ENCODE measurements around the gene NOS1AP. TPM values are rescaled to one million over a fixed set of nuclear protein-coding genes. Genes with fewer than 3 reads are reported as not detected.

NOS1AP gene
- total RNA-seq, 1 experiment from 2014 or later, result 14.7 TPM

GRCh38 chr1:162302306-162303003 lies 233.0 kb downstream of the NOS1AP start (continued):
- no peak for TF ChIP-seq E2F5 (CRISPR knock-in tag; IDR thresholded peaks at IDR 0.05)

GRCh38 chr1:162303004-162303344 lies 233.5 kb downstream of the NOS1AP start:
- no peak overlapping the region for H3K4me3 Mint-ChIP-seq
- H3K27ac Mint-ChIP-seq, result no peak overlapping the region
- CTCF ChIA-PET, result no interaction called here
- peaks cover 19% of the 10 kb centered on the region for H3K4me1 Mint-ChIP-seq
- H3K27me3 Mint-ChIP-seq (ENCODE audit: low read depth), result no peaks in the 10 kb centered on the region
- peaks cover 10% of the 10 kb centered on the region for H3K9me3 Mint-ChIP-seq
- no peaks in the 10 kb centered on the region; the same call in none of the 2 replicates for H3K36me3 Mint-ChIP-seq
- no peak for DNase-seq (ENCODE audit: low spot score)
- no peak for TF ChIP-seq E2F5 (CRISPR knock-in tag; IDR thresholded peaks at IDR 0.05)
- TF ChIP-seq CTCF (IDR thresholded peaks at IDR 0.05), result no peak
- TF ChIP-seq MXD4 (CRISPR knock-in tag; IDR thresholded peaks at IDR 0.05; ENCODE audit: borderline replicate concordance), result no peak
- TF ChIP-seq TEAD1 (CRISPR knock-in tag; IDR thresholded peaks at IDR 0.05), result no peak
- TF ChIP-seq ZNF121 (CRISPR knock-in tag; IDR thresholded peaks at IDR 0.05), result no peak
- TF ChIP-seq ATF2 (CRISPR knock-in tag; IDR thresholded peaks at IDR 0.05; ENCODE audit: borderline replicate concordance, low read depth), result no peak
- TF ChIP-seq SMAD3 (CRISPR knock-in tag; IDR thresholded peaks at IDR 0.05; ENCODE audit: borderline replicate concordance), result no peak
- TF ChIP-seq SMAD4 (CRISPR knock-in tag; IDR thresholded peaks at IDR 0.05), result no peak
- TF ChIP-seq GRHL2 (CRISPR knock-in tag; IDR thresholded peaks at IDR 0.05; ENCODE audit: insufficient replicate concordance, severe bottlenecking), result no peak
- no peak for TF ChIP-seq ZNF219 (CRISPR knock-in tag; IDR thresholded peaks at IDR 0.05; ENCODE audit: borderline replicate concordance)
- TF ChIP-seq TP53 (CRISPR knock-in tag; IDR thresholded peaks at IDR 0.05), result no peak
- no peak for TF ChIP-seq FOXK1 (CRISPR knock-in tag; IDR thresholded peaks at IDR 0.05)
- no peak for TF ChIP-seq KAT7 (CRISPR knock-in tag; IDR thresholded peaks at IDR 0.05; ENCODE audit: borderline replicate concordance)
- no peak for TF ChIP-seq OVOL2 (CRISPR knock-in tag; IDR thresholded peaks at IDR 0.05; ENCODE audit: borderline replicate concordance)
- no peak for TF ChIP-seq FOXP1 (CRISPR knock-in tag; IDR thresholded peaks at IDR 0.05; ENCODE audit: borderline replicate concordance)
- no peak for TF ChIP-seq CREM (CRISPR knock-in tag; IDR thresholded peaks at IDR 0.05)
- no peak for ATAC-seq
- POLR2A ChIA-PET, result no interaction called here

GRCh38 chr1:162304736-162305135 lies 235.2 kb downstream of the NOS1AP start:
- DNase-seq (ENCODE audit: low spot score), result no peak
- ChIA-PET CTCF (no interaction called here), POLR2A (no interaction called here)
- Mint-ChIP-seq H3K9me3 (peaks cover 14% of the 10 kb centered on the region), H3K27me3 (ENCODE audit: low read depth) (no peaks in the 10 kb centered on the region), H3K36me3 (no peaks in the 10 kb centered on the region; the same call in none of the 2 replicates), H3K27ac (no peak overlapping the region), H3K4me1 (peaks cover 26% of the 10 kb centered on the region), H3K4me3 (no peak overlapping the region)
- no peak for ATAC-seq
- no peak for TF ChIP-seq SMAD3 (CRISPR knock-in tag; IDR thresholded peaks at IDR 0.05; ENCODE audit: borderline replicate concordance)
- TF ChIP-seq ZNF671 (CRISPR knock-in tag; IDR thresholded peaks at IDR 0.05), result no peak
- TF ChIP-seq TEAD4 (CRISPR knock-in tag; IDR thresholded peaks at IDR 0.05), result no peak
- TF ChIP-seq JAZF1 (CRISPR knock-in tag; IDR thresholded peaks at IDR 0.05), result no peak
- TF ChIP-seq ESRRA (CRISPR knock-in tag; IDR thresholded peaks at IDR 0.05; ENCODE audit: borderline replicate concordance), result no peak
- no peak for TF ChIP-seq GRHL2 (CRISPR knock-in tag; IDR thresholded peaks at IDR 0.05; ENCODE audit: insufficient replicate concordance, severe bottlenecking)
- no peak for TF ChIP-seq ERG (CRISPR knock-in tag; IDR thresholded peaks at IDR 0.05)
- no peak for TF ChIP-seq RORB (CRISPR knock-in tag; IDR thresholded peaks at IDR 0.05)
- TF ChIP-seq AR (CRISPR knock-in tag; IDR thresholded peaks at IDR 0.05), result no peak
- TF ChIP-seq ZNF416 (CRISPR knock-in tag; IDR thresholded peaks at IDR 0.05), result no peak
- no peak for TF ChIP-seq ATF3 (CRISPR knock-in tag; conservative IDR thresholded peaks at IDR 0.05)

Measured in WTC11 (cell line).